22Rv1 (cell line): Measurements from ENCODE around the gene ITPR2.

Source experiments
- CTCF ChIP-seq: fragments of 450-650 bp; IDR thresholded peaks from 2 replicates; pipeline ENCODE4 v1.5.1; 2017; ENCODE audit warnings: mild to moderate bottlenecking
- ZFX ChIP-seq: fragments of 450-650 bp; IDR thresholded peaks from 2 replicates; pipeline ENCODE4 v1.6.1; 2017; ENCODE audit warnings: antibody characterized with exemption, borderline replicate concordance

GRCh38 chr12:26839512-26839911 lies 6.5 kb upstream of the ITPR2 start:
- no peak for TF ChIP-seq CTCF
- no peak for TF ChIP-seq ZFX
